A673 (cell line): ENCODE data around the gene PTCH2.

ENCODE experiments used
- CTCF ChIP-seq: fragments of 300-800, 200-600 bp; sonication (generic); conservative IDR thresholded peaks from 2 replicates; pipeline ENCODE4 v1.5.1; 2017; ENCODE audit warnings: low read depth, mild to moderate bottlenecking, antibody characterized with exemption, low read length, moderate library complexity, mixed read lengths
- EZH2 ChIP-seq: fragments of 200-600 bp; sonication (generic); IDR thresholded peaks from 2 replicates; pipeline ENCODE4 v1.6.1; 2017; ENCODE audit warnings: borderline replicate concordance, low read depth, mild to moderate bottlenecking, mixed read lengths, antibody characterized with exemption, low read length; ENCODE audit not compliant: poor library complexity, severe bottlenecking

GRCh38 chr1:44846985-44847384, 3.9 kb upstream of the PTCH2 start:
- TF ChIP-seq CTCF = no peak
- TF ChIP-seq EZH2 = no peak
